Inflammatory macrophage treated with lipopolysaccharide for 1 hour (primary cell): ENCODE measurements around the gene RARG.

Experiments used
- DNase-seq, 2 donors: peaks; one replicate each; pipeline ENCODE4 v3.0.0-alpha.2; 2020 to 2022

RARG gene

GRCh38 chr12:53244337-53244736 is 12.3 kb upstream of the RARG start:
- DNase-seq = no peak

- no peak for DNase-seq
Observed at GRCh38 chr12:53241623-53242412, 9.8 kb upstream of the RARG start.

GRCh38 chr12:53239643-53240258 is 7.7 kb upstream of the RARG start:
- no peak for DNase-seq

GRCh38 chr12:53236443-53237111 is 4.6 kb upstream of the RARG start:
- no peak for DNase-seq

GRCh38 chr12:53235742-53236442 is 3.9 kb upstream of the RARG start:
- DNase-seq = no peak

- DNase-seq = no peak
Observed at GRCh38 chr12:53235164-53235563, 3.2 kb upstream of the RARG start.

GRCh38 chr12:53234271-53234914 is 2.4 kb upstream of the RARG start:
- DNase-seq = no peak

GRCh38 chr12:53233671-53234121 is 1.7 kb upstream of the RARG start:
- DNase-seq = no peak

- DNase-seq = peak in 1 of 2 donors; percentile 36
Observed at GRCh38 chr12:53232646-53233461, 845 bp upstream of the RARG start.

GRCh38 chr12:53231671-53231920 is 413 bp downstream of the RARG start:
- DNase-seq = no peak

GRCh38 chr12:53230108-53230845 is 1.7 kb downstream of the RARG start:
- no peak for DNase-seq

GRCh38 chr12:53229454-53229853 is 2.6 kb downstream of the RARG start:
- DNase-seq = no peak

- DNase-seq = peak in 1 of 2 donors; percentile 42
Observed at GRCh38 chr12:53227836-53228235, 4.2 kb downstream of the RARG start.

- DNase-seq = no peak
Observed at GRCh38 chr12:53227341-53227740, 4.7 kb downstream of the RARG start.

- DNase-seq = no peak
Observed at GRCh38 chr12:53226815-53227214, 5.2 kb downstream of the RARG start.

- DNase-seq = no peak
Observed at GRCh38 chr12:53225635-53226424, 6.2 kb downstream of the RARG start.

- no peak for DNase-seq
Observed at GRCh38 chr12:53224897-53225634, 6.9 kb downstream of the RARG start.

GRCh38 chr12:53224061-53224896 is 7.7 kb downstream of the RARG start:
- DNase-seq = no peak
